H1 (cell line): ENCODE results near the gene EPB41L4A.

Experiments used
- RFX5 ChIP-seq: IDR thresholded peaks from 2 replicates; pipeline ENCODE4 v1.6.1; 2011; ENCODE audit warnings: low read depth, low read length, improper control_type of control experiment, borderline replicate concordance
- YY1 ChIP-seq: IDR thresholded peaks from 2 replicates; pipeline ENCODE4 v1.6.1; 2011; ENCODE audit warnings: low read depth, mild to moderate bottlenecking, low read length

- TF ChIP-seq YY1 (no peak), RFX5 (no peak)
Observed at GRCh38 chr5:112350626-112351025, 68.5 kb downstream of the EPB41L4A start.
